Measurements from ENCODE around the gene HOXC9. TPM values are rescaled to one million over a fixed set of nuclear protein-coding genes. Genes with fewer than 3 reads are reported as not detected.

The HOXC9 gene
- total and polyA plus RNA-seq, 2 of the 8 experiments (the other 6 are each of a cell fraction or from before 2014, with no cell fraction given) = not detected

DNA sequence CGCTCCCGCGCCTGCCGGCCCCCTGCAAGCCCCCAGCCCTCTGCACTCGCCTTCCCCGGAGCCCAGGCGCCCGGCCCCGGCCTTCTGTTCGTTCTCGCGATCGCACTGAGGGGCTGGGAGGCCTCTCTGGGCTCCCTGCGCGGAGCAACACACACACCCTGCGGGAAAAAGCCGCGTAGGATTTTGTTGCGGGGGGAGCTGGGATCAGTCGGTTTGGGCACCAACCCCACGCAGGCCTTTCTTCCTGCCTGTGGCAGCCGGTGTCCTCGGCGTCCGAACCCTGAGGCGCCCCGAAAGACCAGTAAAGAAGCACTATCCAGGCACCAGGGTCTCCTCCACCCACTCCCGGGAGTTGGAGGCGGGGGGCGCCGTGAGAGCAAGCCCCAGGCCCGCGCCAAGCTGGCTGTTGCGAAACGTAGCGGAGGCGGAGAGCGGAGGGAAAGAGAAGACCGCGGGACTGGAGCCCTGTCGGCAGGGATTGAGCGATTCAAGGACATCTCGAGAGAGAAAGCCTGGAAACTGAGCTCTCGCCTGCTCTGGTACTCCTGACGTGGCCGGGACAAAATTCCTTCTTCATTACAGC is 31.0 kb downstream of the HOXC9 start (continued):
- TF ChIP-seq BCL11A (IDR thresholded peaks at IDR 0.05; ENCODE audit: low read depth in 2 of 2, low read length in 2 of 2) = no peak
- no peak for TF ChIP-seq FOSL1 (IDR thresholded peaks at IDR 0.05; ENCODE audit: insufficient read depth, low read depth, low read length)
- TF ChIP-seq EZH2 (IDR thresholded peaks at IDR 0.05; ENCODE audit: low read depth, low read length, severe bottlenecking) = peak; percentile 98
- TF ChIP-seq JUN (IDR thresholded peaks at IDR 0.05; ENCODE audit: low read depth, low read length) = no peak
- TF ChIP-seq RFX5 (IDR thresholded peaks at IDR 0.05; ENCODE audit: borderline replicate concordance, low read depth, low read length) = no peak
- peak; percentile 99 for TF ChIP-seq SUZ12 (IDR thresholded peaks at IDR 0.05; ENCODE audit: low read length)
